Chondrocyte (in vitro differentiated cells): Measurements from ENCODE around the gene SLC16A9. TPM values are rescaled to one million over a fixed set of nuclear protein-coding genes. Genes with fewer than 3 reads are reported as not detected.

Experiments
- DNase-seq: peaks from one replicate; pipeline ENCODE4 v3.0.0; 2021; ENCODE audit warnings: mixed read lengths, low spot score
- H3K27ac Mint-ChIP-seq: one replicate; pipeline ENCODE4 v1.8.0; 2021; ENCODE audit warnings: mild to moderate bottlenecking, moderate library complexity, mixed read lengths; ENCODE audit not compliant: unreplicated experiment
- H3K27me3 Mint-ChIP-seq: 2 replicates; pipeline ENCODE4 v1.8.0; 2021; ENCODE audit warnings: low read depth, mixed read lengths
- H3K36me3 Mint-ChIP-seq: 2 replicates; pipeline ENCODE4 v1.8.0; 2021; ENCODE audit warnings: low read depth, mixed read lengths
- H3K4me1 Mint-ChIP-seq: 2 replicates; pipeline ENCODE4 v1.8.0; 2021; ENCODE audit warnings: low read depth, mild to moderate bottlenecking, mixed read lengths
- H3K4me3 Mint-ChIP-seq: one replicate; pipeline ENCODE4 v1.8.0; 2021; ENCODE audit warnings: mild to moderate bottlenecking, moderate library complexity, mixed read lengths; ENCODE audit not compliant: unreplicated experiment
- H3K9me3 Mint-ChIP-seq: 2 replicates; pipeline ENCODE4 v1.8.0; 2021; ENCODE audit warnings: low read depth, mixed read lengths
- total RNA-seq: library from RNA; stranded (reverse); gene quantifications from 3 replicates; pipeline ENCODE4 v1.2.1, GENCODE V29; 2021
- TF ChIP-seq, protein P1 (sequence below): fragments of 200-600 bp; sonication (generic); IDR thresholded peaks from 2 replicates; pipeline ENCODE4 v1.5.0; 2021; ENCODE audit warnings: antibody characterized with exemption, mild to moderate bottlenecking, moderate library complexity

Gene SLC16A9
- total RNA-seq, 1 donor from 2014 or later = 1.2 TPM

DNA sequence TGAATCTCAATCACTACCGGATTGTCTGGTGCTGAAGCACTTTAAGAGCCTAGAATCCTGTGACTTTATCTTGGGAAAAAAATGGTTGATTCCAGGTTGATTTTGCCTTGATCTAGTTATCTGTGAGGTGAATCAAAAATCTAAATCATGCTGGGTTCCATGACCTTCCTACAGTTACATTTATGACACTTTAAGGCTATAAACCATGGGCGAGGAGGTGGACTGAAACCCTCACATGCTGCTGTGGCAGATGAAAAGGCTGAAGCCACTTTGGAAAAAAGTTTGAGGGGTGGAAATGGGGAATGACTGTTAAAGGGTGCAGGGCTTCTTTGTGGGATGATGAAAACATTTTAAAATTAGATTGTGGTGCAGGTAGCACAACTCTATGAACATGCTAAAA lies 17.5 kb downstream of the SLC16A9 start:
- TF ChIP-seq, protein P1, sequence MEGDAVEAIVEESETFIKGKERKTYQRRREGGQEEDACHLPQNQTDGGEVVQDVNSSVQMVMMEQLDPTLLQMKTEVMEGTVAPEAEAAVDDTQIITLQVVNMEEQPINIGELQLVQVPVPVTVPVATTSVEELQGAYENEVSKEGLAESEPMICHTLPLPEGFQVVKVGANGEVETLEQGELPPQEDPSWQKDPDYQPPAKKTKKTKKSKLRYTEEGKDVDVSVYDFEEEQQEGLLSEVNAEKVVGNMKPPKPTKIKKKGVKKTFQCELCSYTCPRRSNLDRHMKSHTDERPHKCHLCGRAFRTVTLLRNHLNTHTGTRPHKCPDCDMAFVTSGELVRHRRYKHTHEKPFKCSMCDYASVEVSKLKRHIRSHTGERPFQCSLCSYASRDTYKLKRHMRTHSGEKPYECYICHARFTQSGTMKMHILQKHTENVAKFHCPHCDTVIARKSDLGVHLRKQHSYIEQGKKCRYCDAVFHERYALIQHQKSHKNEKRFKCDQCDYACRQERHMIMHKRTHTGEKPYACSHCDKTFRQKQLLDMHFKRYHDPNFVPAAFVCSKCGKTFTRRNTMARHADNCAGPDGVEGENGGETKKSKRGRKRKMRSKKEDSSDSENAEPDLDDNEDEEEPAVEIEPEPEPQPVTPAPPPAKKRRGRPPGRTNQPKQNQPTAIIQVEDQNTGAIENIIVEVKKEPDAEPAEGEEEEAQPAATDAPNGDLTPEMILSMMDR = no peak
- Mint-ChIP-seq H3K27me3 (peaks cover 4% of the 10 kb centered on the region), H3K4me3 (no peak overlapping the region), H3K4me1 (peaks cover 9% of the 10 kb centered on the region), H3K27ac (no peak overlapping the region), H3K36me3 (no peaks in the 10 kb centered on the region), H3K9me3 (no peaks in the 10 kb centered on the region)
- no peak for DNase-seq

DNA sequence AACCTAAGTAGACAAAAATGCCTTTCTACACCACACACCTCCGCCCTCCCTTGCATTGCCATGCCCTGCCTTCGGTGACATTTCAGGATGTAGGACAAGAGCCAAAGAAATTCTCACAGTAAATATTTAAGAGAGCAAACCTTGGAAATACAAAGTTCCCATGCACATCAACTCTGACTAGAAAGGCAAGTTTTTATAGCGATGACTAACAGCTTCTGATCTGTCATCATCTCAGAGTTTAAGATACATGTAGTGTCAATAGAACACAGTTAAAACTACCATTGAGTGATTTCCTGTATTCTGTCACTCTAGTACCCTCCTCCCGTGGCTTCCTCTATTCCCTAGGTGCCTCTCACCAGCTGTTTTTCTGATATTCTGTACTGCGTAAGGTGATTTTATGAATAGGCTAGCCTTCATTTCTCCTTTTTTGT lies 20.7 kb downstream of the SLC16A9 start:
- TF ChIP-seq, protein P1 = no peak
- Mint-ChIP-seq H3K27ac (peak overlapping the region; percentile 19), H3K4me1 (peaks cover 9% of the 10 kb centered on the region), H3K27me3 (peaks cover 4% of the 10 kb centered on the region), H3K36me3 (no peaks in the 10 kb centered on the region), H3K9me3 (no peaks in the 10 kb centered on the region), H3K4me3 (no peak overlapping the region)
- no peak for DNase-seq

DNA sequence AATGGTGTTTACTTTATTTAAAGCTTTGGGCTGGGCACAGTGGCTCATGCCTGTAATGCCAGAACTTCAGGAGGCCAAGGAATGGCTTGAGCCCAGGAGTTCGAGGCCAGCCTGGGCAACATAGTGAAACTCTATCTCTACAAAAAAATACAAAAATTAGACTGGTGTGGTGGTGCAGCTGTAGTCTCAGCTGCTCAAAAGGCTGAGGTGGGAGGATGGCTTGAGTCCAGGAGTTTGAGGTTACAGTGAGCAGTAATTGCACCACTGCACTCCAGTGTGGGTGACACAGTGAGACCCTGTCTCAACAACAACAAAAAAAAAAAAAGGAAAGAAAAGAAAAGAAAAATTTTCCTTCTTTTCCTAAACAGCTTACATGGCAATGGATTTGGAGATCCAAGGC lies 22.0 kb downstream of the SLC16A9 start:
- no peaks in the 10 kb centered on the region for H3K9me3 Mint-ChIP-seq
- H3K27ac Mint-ChIP-seq = no peak overlapping the region
- peaks cover 9% of the 10 kb centered on the region for H3K4me1 Mint-ChIP-seq
- H3K4me3 Mint-ChIP-seq = no peak overlapping the region
- H3K27me3 Mint-ChIP-seq = peaks cover 4% of the 10 kb centered on the region
- TF ChIP-seq, protein P1 = no peak
- H3K36me3 Mint-ChIP-seq = no peaks in the 10 kb centered on the region
- no peak for DNase-seq

DNA sequence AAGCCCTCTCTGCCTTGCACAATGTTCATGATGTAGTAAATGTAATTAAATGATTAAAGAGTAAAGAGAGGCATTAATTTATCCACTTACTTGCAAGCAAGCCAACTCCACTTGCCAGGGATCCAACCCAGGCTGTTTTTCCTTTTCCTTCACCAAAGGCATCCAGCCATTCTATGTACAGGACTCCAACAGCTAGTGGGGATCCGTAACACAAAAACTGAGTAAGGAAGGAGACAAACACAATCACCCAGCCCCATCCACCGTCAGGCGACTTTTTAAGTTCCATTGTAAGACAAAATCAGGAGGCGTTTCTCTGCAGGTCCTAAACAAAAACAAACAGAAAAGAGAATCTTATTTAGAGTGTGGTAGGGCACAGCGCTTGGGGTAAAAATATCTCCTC lies 25.6 kb downstream of the SLC16A9 start:
- TF ChIP-seq, protein P1 = no peak
- no peak overlapping the region for H3K27ac Mint-ChIP-seq
- no peak overlapping the region for H3K4me3 Mint-ChIP-seq
- H3K9me3 Mint-ChIP-seq = no peaks in the 10 kb centered on the region
- H3K27me3 Mint-ChIP-seq = no peaks in the 10 kb centered on the region
- DNase-seq = no peak
- peaks cover 6% of the 10 kb centered on the region for H3K4me1 Mint-ChIP-seq
- H3K36me3 Mint-ChIP-seq = no peaks in the 10 kb centered on the region

DNA sequence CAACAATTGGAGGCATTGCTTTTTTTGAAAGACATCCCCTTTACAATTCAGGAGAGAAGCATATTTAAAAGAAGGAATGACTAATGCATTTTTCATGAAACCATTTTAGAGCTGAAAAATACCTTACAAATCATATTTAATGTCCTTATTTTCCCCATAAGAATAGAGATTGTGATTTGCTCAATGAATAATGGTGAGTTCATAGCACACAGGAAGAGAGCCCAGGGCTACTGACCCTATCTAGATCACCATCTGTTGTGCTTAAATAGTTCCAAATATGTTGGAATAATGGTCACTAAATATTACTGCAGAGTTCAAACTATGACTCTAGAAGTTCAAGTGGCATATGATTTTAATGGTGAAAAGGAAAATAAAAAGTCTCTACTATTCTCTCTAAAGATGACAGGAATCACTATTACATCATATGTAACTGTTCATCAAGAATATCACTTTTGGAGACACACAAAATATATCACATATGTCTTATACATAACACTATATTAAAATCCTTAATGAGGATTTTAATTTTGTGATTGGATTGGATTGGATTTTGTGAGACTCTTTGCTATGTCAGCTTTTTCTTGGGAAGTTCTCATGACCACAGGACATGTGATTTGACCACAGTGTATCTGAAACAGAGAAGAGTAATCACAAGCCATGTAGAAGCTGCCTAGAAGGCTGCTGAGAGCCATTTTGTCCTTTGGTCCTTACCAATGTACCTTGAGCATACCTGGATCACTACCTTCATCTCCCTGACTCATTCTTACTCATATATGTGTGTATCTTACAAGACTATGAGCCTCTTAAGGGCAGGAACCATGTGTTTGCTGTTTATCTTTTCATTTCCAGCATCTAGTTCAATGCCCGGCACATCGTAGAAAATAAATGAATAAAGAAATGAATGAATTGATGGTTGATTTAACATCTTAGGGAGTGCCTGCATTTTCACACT lies 26.4 kb downstream of the SLC16A9 start:
- Mint-ChIP-seq H3K27ac (no peak overlapping the region), H3K9me3 (no peaks in the 10 kb centered on the region), H3K4me3 (no peak overlapping the region), H3K27me3 (no peaks in the 10 kb centered on the region), H3K4me1 (no peaks in the 10 kb centered on the region), H3K36me3 (no peaks in the 10 kb centered on the region)
- TF ChIP-seq, protein P1 = no peak
- DNase-seq = no peak
